CD4-positive, CD25-positive, alpha-beta regulatory T cell (primary cell): ENCODE results near the gene GLIPR2. TPM values are rescaled to one million over a fixed set of nuclear protein-coding genes. Genes with fewer than 3 reads are reported as not detected.
A peak's percentile ranks its signal among the peaks of the same experiment; 100 is the strongest.
"Not testable (repeated sequence)": the region's sequence is repeated elsewhere in the genome, so short reads cannot be mapped to it uniquely, and the experiment has no call there.

ENCODE experiments used
- ATAC-seq, 2 donors: fragments of 150-1000 bp; cut with Tn5 transposase; one replicate each; pipeline ENCODE4 v1.10.0; 2021; ENCODE audit warnings: low read depth in 2 of 2, moderate number of reproducible peaks in 2 of 2, moderate library complexity in 1 of 2
- DNase-seq, 3 donors: peaks; one replicate each; pipeline versions ENCODE4 v3.0.0 to v3.0.0-alpha.2; 2012 to 2022; ENCODE audit warnings: mixed read lengths in 1 of 3
- H3K27ac ChIP-seq: one replicate; pipeline ENCODE4 v1.7.0; 2013; ENCODE audit warnings: mild to moderate bottlenecking, low read length; ENCODE audit not compliant: insufficient read depth, poor library complexity, severe bottlenecking
- H3K27me3 ChIP-seq: one replicate; pipeline ENCODE4 v1.7.0; 2013; ENCODE audit warnings: low read length; ENCODE audit not compliant: control insufficient read depth, insufficient read depth
- H3K36me3 ChIP-seq: one replicate; pipeline ENCODE4 v1.7.0; 2013; ENCODE audit warnings: mild to moderate bottlenecking, low read length, moderate library complexity; ENCODE audit not compliant: control insufficient read depth, insufficient read depth
- H3K4me1 ChIP-seq: 2 replicates; pipeline ENCODE4 v1.7.0; 2013; ENCODE audit warnings: mild to moderate bottlenecking, low read length; ENCODE audit not compliant: insufficient read depth, control insufficient read depth, poor library complexity, severe bottlenecking
- H3K4me3 ChIP-seq: one replicate; pipeline ENCODE4 v1.7.0; 2013; ENCODE audit warnings: low read depth, mild to moderate bottlenecking, low read length, moderate library complexity
- H3K9me3 ChIP-seq, 2 experiments: 1 replicate in 1 of 2; 2 replicates in 1 of 2; pipeline ENCODE4 v1.7.0; 2013; ENCODE audit warnings: low read length in 2 of 2, mild to moderate bottlenecking in 1 of 2, moderate library complexity in 1 of 2; ENCODE audit not compliant: control insufficient read depth in 2 of 2
- H3K27ac Mint-ChIP-seq, 3 donors: one replicate each; pipeline ENCODE4 v1.8.0; 2020 to 2022; ENCODE audit warnings: mild to moderate bottlenecking in 3 of 3, mixed read lengths in 3 of 3, moderate library complexity in 2 of 3
- H3K27me3 Mint-ChIP-seq: one replicate; pipeline ENCODE4 v1.8.0; 2022; ENCODE audit warnings: mild to moderate bottlenecking, mixed read lengths
- H3K36me3 Mint-ChIP-seq: one replicate; pipeline ENCODE4 v1.8.0; 2020; ENCODE audit warnings: mixed read lengths
- H3K4me1 Mint-ChIP-seq, 4 donors: one replicate each; pipeline ENCODE4 v1.8.0; 2020 to 2022; ENCODE audit warnings: mixed read lengths in 4 of 4, mild to moderate bottlenecking in 1 of 4
- H3K4me3 Mint-ChIP-seq, 4 donors: one replicate each; pipeline ENCODE4 v1.8.0; 2020 to 2022; ENCODE audit warnings: mild to moderate bottlenecking in 4 of 4, mixed read lengths in 4 of 4, moderate library complexity in 3 of 4
- H3K9me3 Mint-ChIP-seq, 7 donors: one replicate each; pipeline ENCODE4 v1.8.0; 2020 to 2022; ENCODE audit warnings: mixed read lengths in 7 of 7, mild to moderate bottlenecking in 3 of 7, moderate library complexity in 2 of 7
- polyA plus RNA-seq, 4 donors: library from polyadenylated mRNA; unstranded; fragments of 300-500 nt; fragmentation: Illumina TruSeq; gene quantifications; one replicate each; pipeline ENCODE4 v1.2.3, GENCODE V29; 2021
- total RNA-seq: library from RNA; stranded (reverse); gene quantifications from one replicate; pipeline ENCODE4 v1.2.3, GENCODE V29; 2022

Gene GLIPR2
- total and polyA plus RNA-seq, 5 donors from 2014 or later = 55.7 to 175 (median 117) TPM

DNA sequence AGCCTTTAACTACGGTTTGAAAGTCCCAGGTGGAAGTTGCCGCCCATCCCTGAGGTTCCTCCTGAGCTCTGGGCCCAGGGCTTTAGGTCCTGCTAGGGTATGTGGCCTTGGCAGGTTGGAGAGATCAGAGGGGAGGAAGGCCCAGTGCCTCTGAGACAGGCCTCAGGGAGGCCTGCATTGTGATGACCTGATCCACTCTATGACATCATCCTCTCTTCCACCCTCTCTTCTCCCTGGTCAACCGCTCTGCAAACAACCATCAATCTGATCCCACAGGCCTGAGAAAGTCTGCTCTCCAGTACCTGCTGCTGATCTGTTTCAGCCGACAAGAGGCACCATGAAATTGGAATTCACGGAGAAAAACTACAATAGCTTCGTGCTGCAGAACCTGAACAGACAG, 32.6 kb downstream of the GLIPR2 start, which contains the start of gene CCIN:
Gene CCIN, plus strand, starts transcription at position 223 of the 400 bp plus-strand sequence. Its CDS starts 115 bp downstream, at position 338.
- Mint-ChIP-seq H3K9me3 (no peaks in the 10 kb centered on the region), H3K27me3 (peaks cover 10% of the 10 kb centered on the region), H3K4me3 (peak within 1 kb of the TSS in 2 of 4 donors; percentile 5 to 35), H3K27ac (peak within 1 kb of the TSS in 1 of 3 donors; percentile 20), H3K36me3 (no peaks in the 10 kb centered on the region), H3K4me1 (peaks cover 0 to 11% (median 3%) of the 10 kb centered on the region in 4 donors)
- no peaks in the 10 kb centered on the region for H3K27me3 ChIP-seq
- H3K4me1 ChIP-seq = peaks cover 11% of the 10 kb centered on the region
- H3K9me3 ChIP-seq = no peaks in the 10 kb centered on the region
- DNase-seq (no peak), ATAC-seq (no peak)
- H3K27ac ChIP-seq = no peak within 1 kb of the TSS
- H3K4me3 ChIP-seq = no peak within 1 kb of the TSS
- no peaks in the 10 kb centered on the region for H3K36me3 ChIP-seq

- DNase-seq = no peak
- Histone ChIP-seq H3K9me3 (no peaks in the 10 kb centered on the region), H3K4me3 (no peak overlapping the region), H3K27ac (no peak overlapping the region), H3K27me3 (no peaks in the 10 kb centered on the region), H3K4me1 (peaks cover 11% of the 10 kb centered on the region), H3K36me3 (no peaks in the 10 kb centered on the region)
- Mint-ChIP-seq H3K4me3 (no peak overlapping the region), H3K27me3 (peaks cover 10% of the 10 kb centered on the region), H3K36me3 (no peaks in the 10 kb centered on the region), H3K9me3 (no peaks in the 10 kb centered on the region), H3K4me1 (peaks cover 0 to 11% (median 3%) of the 10 kb centered on the region in 4 donors), H3K27ac (no peak overlapping the region)
- no peak for ATAC-seq
Measured at GRCh38 chr9:36169708-36170107, 33.2 kb downstream of the GLIPR2 start.

GRCh38 chr9:36170531-36170930, 34.0 kb downstream of the GLIPR2 start:
- H3K4me1 ChIP-seq = peaks cover 11% of the 10 kb centered on the region
- H3K27me3 Mint-ChIP-seq = peaks cover 10% of the 10 kb centered on the region
- no peaks in the 10 kb centered on the region for H3K27me3 ChIP-seq
- H3K4me3 Mint-ChIP-seq = no peak overlapping the region
- H3K9me3 ChIP-seq = no peaks in the 10 kb centered on the region
- DNase-seq (no peak), ATAC-seq (no peak)
- H3K36me3 Mint-ChIP-seq = no peaks in the 10 kb centered on the region
- H3K4me1 Mint-ChIP-seq = peaks cover 0 to 8% (median 3%) of the 10 kb centered on the region in 4 donors
- H3K9me3 Mint-ChIP-seq = no peaks in the 10 kb centered on the region
- no peak overlapping the region for H3K4me3 ChIP-seq
- no peak overlapping the region for H3K27ac Mint-ChIP-seq
- no peaks in the 10 kb centered on the region for H3K36me3 ChIP-seq
- H3K27ac ChIP-seq = no peak overlapping the region

DNA sequence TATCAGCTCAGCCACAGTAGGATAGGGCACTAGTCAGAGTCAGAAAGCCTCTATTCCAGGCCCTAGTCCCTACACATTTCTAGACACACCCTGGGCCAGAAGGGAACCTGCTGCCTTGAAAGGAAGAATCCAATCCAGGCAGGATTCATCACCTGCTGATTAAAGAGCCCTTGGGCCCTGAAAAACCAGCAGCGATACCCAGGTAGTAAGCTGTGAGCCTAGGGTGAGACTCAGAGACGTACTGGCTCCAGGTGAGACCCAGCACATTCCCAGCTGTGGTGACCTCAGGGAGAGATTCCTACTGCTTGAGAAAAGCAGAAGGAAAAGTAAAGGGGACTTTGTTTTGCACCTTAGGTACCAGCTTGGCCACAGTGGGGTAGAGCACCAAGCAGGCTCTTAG, 37.3 kb downstream of the GLIPR2 start:
- H3K4me1 ChIP-seq = no peaks in the 10 kb centered on the region
- Mint-ChIP-seq H3K4me1 (peaks cover 0 to 2% (median 0%) of the 10 kb centered on the region in 4 donors), H3K36me3 (no peaks in the 10 kb centered on the region), H3K9me3 (peaks cover 0 to 2% (median 0%) of the 10 kb centered on the region in 7 donors), H3K27me3 (peaks cover 24% of the 10 kb centered on the region), H3K4me3 (no peak overlapping the region), H3K27ac (no peak overlapping the region)
- ATAC-seq = no peak
- no peak overlapping the region for H3K27ac ChIP-seq
- no peak for DNase-seq
- no peaks in the 10 kb centered on the region for H3K36me3 ChIP-seq
- H3K27me3 ChIP-seq = no peaks in the 10 kb centered on the region
- H3K9me3 ChIP-seq = no peaks in the 10 kb centered on the region
- no peak overlapping the region for H3K4me3 ChIP-seq

DNA sequence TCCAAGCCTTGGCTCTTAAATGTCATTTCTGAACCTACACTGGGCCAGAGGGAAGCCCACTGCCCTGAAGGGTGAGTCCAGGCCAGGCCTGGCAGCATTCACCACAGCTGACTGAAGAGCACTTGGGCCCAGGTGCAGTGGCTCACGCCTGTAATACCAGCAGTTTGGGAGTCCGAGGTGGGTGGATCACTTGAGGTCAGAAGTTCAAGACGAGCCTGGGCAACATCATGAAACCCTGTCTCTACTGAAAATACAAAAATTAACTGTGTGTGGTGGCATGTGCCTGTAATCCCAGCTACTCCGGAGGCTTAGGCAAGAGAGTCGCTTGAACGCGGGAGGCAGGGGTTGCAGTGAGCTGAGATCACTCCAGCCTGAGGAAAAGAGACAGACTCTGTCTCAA, 37.7 kb downstream of the GLIPR2 start:
- no peaks in the 10 kb centered on the region for H3K27me3 ChIP-seq
- H3K27ac ChIP-seq = no peak overlapping the region
- Mint-ChIP-seq H3K4me1 (peaks cover 0 to 2% (median under 1%) of the 10 kb centered on the region in 4 donors), H3K27ac (no peak overlapping the region), H3K36me3 (no peaks in the 10 kb centered on the region), H3K27me3 (peaks cover 28% of the 10 kb centered on the region), H3K9me3 (peaks cover 0 to 2% (median 0%) of the 10 kb centered on the region in 7 donors), H3K4me3 (no peak overlapping the region)
- H3K9me3 ChIP-seq = no peaks in the 10 kb centered on the region
- H3K36me3 ChIP-seq = no peaks in the 10 kb centered on the region
- no peak for DNase-seq
- H3K4me3 ChIP-seq = no peak overlapping the region
- no peak for ATAC-seq
- H3K4me1 ChIP-seq = no peaks in the 10 kb centered on the region

DNA sequence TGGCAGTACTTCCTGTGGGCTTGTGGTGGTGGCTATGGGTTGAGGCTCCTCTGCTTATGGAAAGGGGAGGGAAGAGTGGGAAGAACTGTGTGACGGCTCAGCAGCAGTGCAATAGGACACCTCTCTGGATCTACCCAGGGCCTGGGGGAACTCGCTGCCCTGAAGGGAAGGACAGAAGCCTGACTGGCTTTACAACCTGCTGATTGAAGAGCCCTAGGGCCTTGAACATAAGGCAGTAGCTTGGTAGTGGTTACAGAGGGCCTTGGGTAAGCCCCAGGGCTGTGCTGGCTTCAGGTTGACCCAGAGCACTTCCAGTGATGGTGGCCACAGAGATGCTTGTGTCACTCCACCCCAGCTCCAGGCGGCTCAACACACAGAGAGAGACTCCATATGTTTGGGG, 38.2 kb downstream of the GLIPR2 start:
- no peaks in the 10 kb centered on the region for H3K36me3 ChIP-seq

GRCh38 chr9:36175209-36175608, 38.7 kb downstream of the GLIPR2 start:
- not testable (repeated sequence) for H3K9me3 ChIP-seq, H3K27ac ChIP-seq, ATAC-seq, H3K4me3 ChIP-seq, H3K9me3 Mint-ChIP-seq, H3K36me3 Mint-ChIP-seq, H3K27ac Mint-ChIP-seq, H3K4me3 Mint-ChIP-seq, H3K36me3 ChIP-seq, H3K4me1 Mint-ChIP-seq, DNase-seq, H3K4me1 ChIP-seq, H3K27me3 ChIP-seq
- peaks cover 28% of the 10 kb centered on the region for H3K27me3 Mint-ChIP-seq

More for the DNA sequence above, 38.2 kb downstream of the GLIPR2 start:
- no peak overlapping the region for H3K27ac Mint-ChIP-seq
- peaks cover 0 to 3% (median 0%) of the 10 kb centered on the region in 7 donors for H3K9me3 Mint-ChIP-seq
- no peak overlapping the region for H3K4me3 Mint-ChIP-seq
- H3K4me1 Mint-ChIP-seq = peaks cover 0 to 2% (median under 1%) of the 10 kb centered on the region in 4 donors
- H3K4me1 ChIP-seq = no peaks in the 10 kb centered on the region
- no peak for DNase-seq
- no peak overlapping the region for H3K27ac ChIP-seq
- no peaks in the 10 kb centered on the region for H3K36me3 Mint-ChIP-seq
- H3K9me3 ChIP-seq = no peaks in the 10 kb centered on the region
- no peaks in the 10 kb centered on the region for H3K27me3 ChIP-seq
- H3K27me3 Mint-ChIP-seq = peaks cover 28% of the 10 kb centered on the region
- ATAC-seq = no peak
- H3K4me3 ChIP-seq = no peak overlapping the region

DNA sequence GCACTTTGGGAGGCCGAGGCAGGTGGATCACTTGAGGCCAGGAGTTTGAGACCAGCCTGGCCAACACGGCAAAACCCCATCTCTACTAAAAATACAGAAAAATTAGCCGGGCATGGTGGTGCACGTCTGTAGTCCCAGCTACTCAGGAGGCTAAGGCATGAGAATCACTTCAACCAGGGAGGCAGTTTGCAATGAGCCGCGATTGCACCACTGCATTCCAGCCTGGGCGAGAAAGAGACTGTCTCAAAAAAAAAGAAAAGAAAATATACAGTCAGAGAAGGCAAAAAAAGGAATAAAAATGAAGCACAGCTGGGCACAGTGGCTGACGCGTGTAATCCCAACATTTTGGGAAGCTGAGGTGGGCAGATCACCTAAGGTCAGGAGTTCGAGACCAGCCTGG, 40.0 kb downstream of the GLIPR2 start:
- H3K4me1 ChIP-seq, DNase-seq, H3K36me3 Mint-ChIP-seq, H3K27ac Mint-ChIP-seq, H3K27me3 ChIP-seq, H3K4me1 Mint-ChIP-seq, H3K4me3 Mint-ChIP-seq, H3K4me3 ChIP-seq, H3K9me3 Mint-ChIP-seq, H3K36me3 ChIP-seq, H3K9me3 ChIP-seq, ATAC-seq, H3K27ac ChIP-seq: not testable (repeated sequence)
- peaks cover 28% of the 10 kb centered on the region for H3K27me3 Mint-ChIP-seq
